HG02610 (cell line): ENCODE measurements around the gene RELN.

Experiments used
- ATAC-seq: cut with Tn5 transposase; IDR thresholded peaks from one replicate; pipeline ENCODE4 v1.9.1; 2021; ENCODE audit warnings: mild to moderate bottlenecking, moderate library complexity; ENCODE audit not compliant: unreplicated experiment

Gene RELN

GRCh38 chr7:103651593-103652377 lies 337.7 kb downstream of the RELN start:
- no peak for ATAC-seq

- no peak for ATAC-seq
Observed at GRCh38 chr7:103649052-103649451, 340.4 kb downstream of the RELN start.

- ATAC-seq, result no peak
Observed at GRCh38 chr7:103648135-103648534, 341.3 kb downstream of the RELN start.

GRCh38 chr7:103644319-103644718 lies 345.1 kb downstream of the RELN start:
- ATAC-seq, result no peak

- ATAC-seq, result no peak
Observed at GRCh38 chr7:103640031-103640779, 349.3 kb downstream of the RELN start.

GRCh38 chr7:103637726-103638125 lies 351.7 kb downstream of the RELN start:
- ATAC-seq, result no peak

GRCh38 chr7:103637094-103637493 lies 352.4 kb downstream of the RELN start:
- no peak for ATAC-seq

- no peak for ATAC-seq
Observed at GRCh38 chr7:103636153-103636552, 353.3 kb downstream of the RELN start.

- ATAC-seq, result no peak
Observed at GRCh38 chr7:103632972-103633371, 356.5 kb downstream of the RELN start.

- ATAC-seq, result no peak
Observed at GRCh38 chr7:103632005-103632639, 357.3 kb downstream of the RELN start.

GRCh38 chr7:103630318-103630717 lies 359.1 kb downstream of the RELN start:
- ATAC-seq, result no peak

GRCh38 chr7:103628742-103629141 lies 360.7 kb downstream of the RELN start:
- ATAC-seq, result no peak

- no peak for ATAC-seq
Observed at GRCh38 chr7:103626776-103627175, 362.7 kb downstream of the RELN start.

- no peak for ATAC-seq
Observed at GRCh38 chr7:103622274-103622673, 367.2 kb downstream of the RELN start.

GRCh38 chr7:103613655-103614642 lies 375.5 kb downstream of the RELN start:
- ATAC-seq, result no peak

GRCh38 chr7:103609778-103610177 lies 379.7 kb downstream of the RELN start:
- no peak for ATAC-seq

GRCh38 chr7:103605640-103606039 lies 383.8 kb downstream of the RELN start:
- ATAC-seq, result no peak

GRCh38 chr7:103598326-103598905 lies 391.0 kb downstream of the RELN start:
- no peak for ATAC-seq

GRCh38 chr7:103597606-103598005 lies 391.9 kb downstream of the RELN start:
- no peak for ATAC-seq

- no peak for ATAC-seq
Observed at GRCh38 chr7:103594186-103594585, 395.3 kb downstream of the RELN start.
